H1 (cell line): ENCODE results near the gene RBP4. TPM values are rescaled to one million over a fixed set of nuclear protein-coding genes. Genes with fewer than 3 reads are reported as not detected.

Experiments used
- CTCF ChIA-PET: fragments of 300-600 bp; sonication (Branson Sonifier 250); formaldehyde crosslinking; loops from one replicate; lab custom pipeline; 2021; ENCODE audit not compliant: partially characterized antibody; lab: Charles Lee
- POLR2A ChIA-PET: fragments of 300-600 bp; sonication (Branson Sonifier 250); formaldehyde crosslinking; loops from one replicate; lab custom pipeline; 2021; ENCODE audit warnings: inconsistent platforms; ENCODE audit not compliant: partially characterized antibody; lab: Charles Lee
- DNase-seq, 2 experiments: peaks; one replicate each; pipeline versions ENCODE4 v3.0.0 to v3.0.0-alpha.2; 2010 to 2022; ENCODE audit warnings: low spot score in 2 of 2, low read depth in 1 of 2, mixed read lengths in 1 of 2
- FAIRE-seq: peaks from 2 replicates; lab custom pipeline; 2011; peaks lifted over from hg19 to GRCh38; lab: Jason Lieb, UNC
- H2AFZ ChIP-seq: 2 replicates; pipeline ENCODE4 v1.8.1; 2012; ENCODE audit warnings: low read length, inconsistent platforms
- H2AK5ac ChIP-seq: 2 replicates; pipeline ENCODE4 v1.6.1; 2013; ENCODE audit warnings: low read depth, low read length
- H2BK120ac ChIP-seq: replicated peaks from 2 replicates; pipeline ENCODE3; 2013; ENCODE audit warnings: low read depth, low read length, inconsistent platforms
- H2BK12ac ChIP-seq: 2 replicates; pipeline ENCODE4 v1.6.1; 2013; ENCODE audit warnings: low read depth, low read length
- H2BK15ac ChIP-seq: 2 replicates; pipeline ENCODE4 v1.6.1; 2013; ENCODE audit warnings: low read length
- H2BK20ac ChIP-seq: 2 replicates; pipeline ENCODE4 v1.6.1; 2013; ENCODE audit warnings: low read length
- H2BK5ac ChIP-seq: 2 replicates; pipeline ENCODE4 v1.6.1; 2013; ENCODE audit warnings: low read depth, low read length
- H3K14ac ChIP-seq: 2 replicates; pipeline ENCODE4 v1.6.1; 2013; ENCODE audit warnings: inconsistent platforms; ENCODE audit not compliant: insufficient read length
- H3K18ac ChIP-seq: 2 replicates; pipeline ENCODE4 v1.6.1; 2013; ENCODE audit warnings: low read length; ENCODE audit errors: extremely low read depth
- H3K23ac ChIP-seq: 2 replicates; pipeline ENCODE4 v1.6.1; 2013; ENCODE audit warnings: inconsistent platforms; ENCODE audit not compliant: insufficient read length
- H3K23me2 ChIP-seq: 2 replicates; pipeline ENCODE4 v1.6.1; 2013; ENCODE audit warnings: low read depth, low read length
- H3K27ac ChIP-seq: 2 replicates; pipeline ENCODE4 v1.6.1; 2011; ENCODE audit warnings: low read depth, low read length, inconsistent platforms
- H3K27me3 ChIP-seq, 4 experiments: replicated peaks in 1 of 4; 1 replicate in 1 of 4; 2 replicates in 3 of 4; pipeline versions ENCODE4 v1.6.1 to v1.8.1; 2011 to 2013; ENCODE audit warnings: low read length in 3 of 4, mild to moderate bottlenecking in 3 of 4, inconsistent platforms in 2 of 4, mixed read lengths in 2 of 4, moderate library complexity in 1 of 4; ENCODE audit not compliant: control insufficient read depth in 3 of 4, insufficient read depth in 3 of 4; ENCODE audit errors: extremely low read depth in 1 of 4
- H3K36me3 ChIP-seq, 4 experiments: 2 replicates each; pipeline versions ENCODE4 v1.6.1 to v1.8.1; 2011 to 2013; ENCODE audit warnings: mild to moderate bottlenecking in 4 of 4, low read length in 3 of 4, moderate library complexity in 2 of 4, control low read depth in 1 of 4, inconsistent platforms in 1 of 4; ENCODE audit not compliant: insufficient read depth in 4 of 4, control insufficient read depth in 2 of 4
- H3K4ac ChIP-seq: replicated peaks from 2 replicates; pipeline ENCODE3; 2013; ENCODE audit warnings: low read length, low read depth, mixed read lengths, inconsistent platforms; ENCODE audit not compliant: insufficient read length
- H3K4me1 ChIP-seq, 4 experiments: replicated peaks in 1 of 4; 1 replicate in 1 of 4; 2 replicates in 3 of 4; pipeline versions ENCODE4 v1.6.1 to v1.8.1; 2011 to 2013; ENCODE audit warnings: low read length in 3 of 4, inconsistent platforms in 2 of 4, mixed read lengths in 1 of 4; ENCODE audit not compliant: insufficient read depth in 4 of 4, control insufficient read depth in 3 of 4
- H3K4me2 ChIP-seq, 2 experiments: 2 replicates each; pipeline versions ENCODE4 v1.6.1 to v1.8.1; 2011 to 2013; ENCODE audit warnings: low read depth in 2 of 2, low read length in 2 of 2, control low read depth in 1 of 2, inconsistent platforms in 1 of 2, mild to moderate bottlenecking in 1 of 2; ENCODE audit not compliant: insufficient read depth in 1 of 2
- H3K4me3 ChIP-seq, 4 experiments: fragments of 200-600, 300-600 bp in 1 of 4; sonication (generic), shearing (Covaris generic), sonication (Bioruptor Twin) in 1 of 4; 2 replicates each; pipeline versions ENCODE4 v1.5.1 to v1.8.1; 2011 to 2016; ENCODE audit warnings: low read length in 4 of 4, low read depth in 3 of 4, control low read depth in 2 of 4, inconsistent platforms in 2 of 4, mild to moderate bottlenecking in 2 of 4, mixed read lengths in 1 of 4, moderate library complexity in 1 of 4; ENCODE audit not compliant: insufficient read depth in 2 of 4; ENCODE audit errors: extremely low read depth in 1 of 4
- H3K56ac ChIP-seq: replicated peaks from 2 replicates; pipeline ENCODE3; 2013; ENCODE audit warnings: low read depth, mild to moderate bottlenecking, mixed read lengths, low read length, inconsistent platforms; ENCODE audit not compliant: insufficient read length
- H3K79me1 ChIP-seq: 2 replicates; pipeline ENCODE4 v1.6.1; 2013; ENCODE audit warnings: low read depth, low read length, control low read depth
- H3K79me2 ChIP-seq, 2 experiments: 2 replicates each; pipeline versions ENCODE4 v1.6.1 to v1.8.1; 2012 to 2013; ENCODE audit warnings: low read length in 2 of 2, mild to moderate bottlenecking in 2 of 2, inconsistent platforms in 1 of 2; ENCODE audit not compliant: insufficient read depth in 2 of 2, control insufficient read depth in 1 of 2
- H3K9ac ChIP-seq, 4 experiments: replicated peaks in 1 of 4; 1 replicate in 1 of 4; 2 replicates in 3 of 4; pipeline versions ENCODE4 v1.6.1 to v1.8.1; 2011 to 2013; ENCODE audit warnings: low read depth in 3 of 4, low read length in 3 of 4, control low read depth in 2 of 4, mild to moderate bottlenecking in 2 of 4, moderate library complexity in 2 of 4, inconsistent platforms in 1 of 4; ENCODE audit errors: extremely low read depth in 1 of 4
- H3K9me3 ChIP-seq, 2 experiments: 2 replicates each; pipeline versions ENCODE4 v1.6.1 to v1.8.1; 2012 to 2013; ENCODE audit warnings: mild to moderate bottlenecking in 2 of 2, moderate library complexity in 2 of 2, control low read depth in 1 of 2, inconsistent platforms in 1 of 2, low read depth in 1 of 2, low read length in 1 of 2, mixed read lengths in 1 of 2; ENCODE audit not compliant: insufficient read depth in 2 of 2
- H4K20me1 ChIP-seq, 2 experiments: replicated peaks in 1 of 2; 2 replicates each; pipeline versions ENCODE3 to v1.8.1; 2011 to 2013; ENCODE audit warnings: inconsistent platforms in 2 of 2, low read length in 2 of 2, mild to moderate bottlenecking in 1 of 2; ENCODE audit not compliant: insufficient read depth in 2 of 2, control insufficient read depth in 1 of 2
- H4K5ac ChIP-seq: 2 replicates; pipeline ENCODE4 v1.6.1; 2013; ENCODE audit warnings: low read length, low read depth, mixed read lengths, inconsistent platforms; ENCODE audit not compliant: insufficient read length
- H4K8ac ChIP-seq: 2 replicates; pipeline ENCODE4 v1.8.0; 2013; ENCODE audit warnings: mild to moderate bottlenecking, moderate library complexity, low read length, inconsistent platforms; ENCODE audit not compliant: insufficient read depth; ENCODE audit errors: extremely low read depth
- H4K91ac ChIP-seq: replicated peaks from 2 replicates; pipeline ENCODE3; 2013; ENCODE audit warnings: low read length, mixed read lengths, inconsistent platforms; ENCODE audit not compliant: insufficient read length
- CHD1 ChIP-seq: IDR thresholded peaks from 2 replicates; pipeline ENCODE4 v1.6.1; 2012; ENCODE audit warnings: low read depth, low read length, improper control_type of control experiment
- CHD2 ChIP-seq: IDR thresholded peaks from 2 replicates; pipeline ENCODE4 v1.6.1; 2012; ENCODE audit warnings: low read length, improper control_type of control experiment
- EGR1 ChIP-seq: IDR thresholded peaks from 2 replicates; pipeline ENCODE4 v1.6.1; 2011; ENCODE audit warnings: low read depth, low read length, borderline replicate concordance
- RAD21 ChIP-seq, 2 experiments: IDR thresholded peaks in 1 of 2; conservative IDR thresholded peaks in 1 of 2; 2 replicates each; pipeline ENCODE4 v1.6.1; 2011; ENCODE audit warnings: low read depth in 2 of 2, low read length in 2 of 2, improper control_type of control experiment in 1 of 2, inconsistent platforms in 1 of 2, mild to moderate bottlenecking in 1 of 2, moderate library complexity in 1 of 2
- RFX5 ChIP-seq: IDR thresholded peaks from 2 replicates; pipeline ENCODE4 v1.6.1; 2011; ENCODE audit warnings: low read depth, low read length, improper control_type of control experiment, borderline replicate concordance
- SIX5 ChIP-seq: IDR thresholded peaks from 2 replicates; pipeline ENCODE4 v1.6.1; 2011; ENCODE audit warnings: mild to moderate bottlenecking, low read depth, low read length
- SP1 ChIP-seq: IDR thresholded peaks from 2 replicates; pipeline ENCODE4 v1.6.1; 2011; ENCODE audit warnings: low read depth, low read length
- TAF1 ChIP-seq: IDR thresholded peaks from 2 replicates; pipeline ENCODE4 v1.6.1; 2011; ENCODE audit warnings: mild to moderate bottlenecking, low read depth, low read length
- YY1 ChIP-seq: IDR thresholded peaks from 2 replicates; pipeline ENCODE4 v1.6.1; 2011; ENCODE audit warnings: low read depth, mild to moderate bottlenecking, low read length
- WGBS, 2 experiments: shearing (Covaris generic) in 1 of 2; methylation state at CpG; one replicate each; pipeline versions ENCODE4 v1.1.6 to v1.1.7; 2013 to 2015; ENCODE audit warnings: low lambda C conversion rate in 2 of 2, mixed read lengths in 2 of 2, inconsistent platforms in 1 of 2, low coverage in 1 of 2, missing lambda C conversion rate in 1 of 2; ENCODE audit not compliant: insufficient replicate concordance in 2 of 2, insufficient coverage in 1 of 2, insufficient read length in 1 of 2; ENCODE audit errors: extremely low coverage in 1 of 2, missing lambda C conversion rate in 1 of 2; 5-methylcytosine and 5-hydroxymethylcytosine counted together
- polyA plus RNA-seq, 7 experiments: library from polyadenylated mRNA; depleted of rRNA in 3 of 7; stranded (reverse) in 5 of 7; unstranded in 2 of 7; fragments of >200 nt in 5 of 7; fragments of 200-250 nt in 2 of 7; gene quantifications; 1 replicate in 5 of 7; 2 replicates in 1 of 7; 4 replicates in 1 of 7; pipeline versions ENCODE4 v1.2.1 to v1.2.3, GENCODE V29; 2011 to 2013; ENCODE audit warnings: missing spikeins in 2 of 7, mixed read lengths in 2 of 7
- total RNA-seq: library from RNA; stranded (reverse); fragmentation: NEBNext Ultra II Directional; extraction: Animal tissue kit (Norgen Biotek cat#: 25700); gene quantifications from 2 replicates; pipeline ENCODE4 v1.2.1, GENCODE V29; 2021

Gene RBP4
- total and polyA plus RNA-seq, 2 of the 8 experiments (the other 6 are each of a cell fraction or from before 2014, with no cell fraction given), result 0.42 to 0.97 TPM

- CTCF ChIA-PET, result interaction anchor here (1.2 to 1.7 kb wide), 4 partner anchors 12 to 36 kb away, joined by 3 to 10 read pairs (median 4); no protein-coding TSS in a partner anchor
- 88% methylated on average over 7 of the region's 7 CpGs; no CpG with 5 or more reads in 1 of the 2 experiments for WGBS, 2 experiments
These were observed 10.4 kb downstream of the RBP4 start for GRCh38 chr10:93590638-93591037.

More at GRCh38 chr10:93590638-93591037, 10.4 kb downstream of the RBP4 start:
- H3K9me3 ChIP-seq, result no peaks in the 10 kb centered on the region
- no peak overlapping the region for H2BK120ac ChIP-seq
- H3K14ac ChIP-seq, result no peak overlapping the region
- FAIRE-seq, result no peak
- H4K91ac ChIP-seq, result no peak overlapping the region
- H3K27ac ChIP-seq, result no peak overlapping the region
- H2AFZ ChIP-seq, result no peak overlapping the region
- H2BK5ac ChIP-seq, result no peak overlapping the region
- no peak for DNase-seq
- H3K4me2 ChIP-seq, result no peak overlapping the region
- H4K20me1 ChIP-seq, result no peaks in the 10 kb centered on the region
- no peaks in the 10 kb centered on the region for H3K36me3 ChIP-seq
- TF ChIP-seq RAD21 (IDR thresholded peaks at IDR 0.05 in 1 of 2, conservative IDR thresholded peaks at IDR 0.05 in 1 of 2; ENCODE audit: low read depth in 2 of 2, low read length in 2 of 2) (no peak), SP1 (no peak), RFX5 (no peak), CHD1 (no peak), TAF1 (no peak), CHD2 (no peak), EGR1 (no peak), YY1 (no peak), SIX5 (no peak)
- TF ChIP-seq, all 59 proteins: peak for 0
- Histone ChIP-seq H2BK12ac (no peak overlapping the region), H3K23me2 (no peaks in the 10 kb centered on the region), H3K9ac (no peak overlapping the region), H2AK5ac (no peak overlapping the region), H3K79me1 (no peaks in the 10 kb centered on the region), H4K8ac (no peak overlapping the region), H4K5ac (no peak overlapping the region), H3K23ac (no peak overlapping the region), H2BK15ac (no peak overlapping the region), H3K79me2 (no peaks in the 10 kb centered on the region), H3K4me3 (no peak overlapping the region), H3K18ac (no peak overlapping the region), H3K4me1 (peaks cover 3 to 5% (median 4%) of the 10 kb centered on the region in 4 experiments; a peak in 5 of 7 replicates), H3K4ac (no peak overlapping the region), H2BK20ac (no peak overlapping the region), H3K56ac (no peak overlapping the region), H3K27me3 (peaks cover 0 to 1% (median 0%) of the 10 kb centered on the region in 4 experiments; a peak in 2 of 7 replicates)
- POLR2A ChIA-PET, result interaction anchor here (0.7 kb wide), 1 partner anchor 10 kb away, joined by 3 read pairs; no protein-coding TSS in a partner anchor
